HepG2 (cell line): Measurements from ENCODE around the gene ATPAF1. TPM values are rescaled to one million over a fixed set of nuclear protein-coding genes. Genes with fewer than 3 reads are reported as not detected.

Source experiments
- ARID2 ChIP-seq: sonication (generic); formaldehyde crosslinking; IDR thresholded peaks from 2 replicates; pipeline ENCODE4 v1.8.1; 2022; ENCODE audit warnings: mild to moderate bottlenecking, missing genetic modification reagents, borderline replicate concordance
- ARID4A ChIP-seq: sonication (generic); formaldehyde crosslinking; IDR thresholded peaks from 2 replicates; pipeline ENCODE4 v1.5.0; 2020; ENCODE audit warnings: mild to moderate bottlenecking, missing genetic modification reagents, borderline replicate concordance
- CHD4 ChIP-seq: fragments of 200-600 bp; sonication (generic); IDR thresholded peaks from 2 replicates; pipeline ENCODE4 v1.7.0; 2017; ENCODE audit warnings: mild to moderate bottlenecking, low read length, borderline replicate concordance
- CREB3 ChIP-seq: sonication (generic); formaldehyde crosslinking; IDR thresholded peaks from 2 replicates; pipeline ENCODE4 v1.5.0; 2020; ENCODE audit warnings: missing genetic modification reagents
- DNMT1 ChIP-seq: sonication (generic); formaldehyde crosslinking; IDR thresholded peaks from 2 replicates; pipeline ENCODE4 v1.5.1; 2020; ENCODE audit warnings: mild to moderate bottlenecking, missing genetic modification reagents
- ELF4 ChIP-seq: sonication (generic); formaldehyde crosslinking; IDR thresholded peaks from 2 replicates; pipeline ENCODE4 v1.5.0; 2020; ENCODE audit warnings: missing genetic modification reagents, mild to moderate bottlenecking, moderate library complexity, borderline replicate concordance
- HINFP ChIP-seq: sonication (generic); formaldehyde crosslinking; IDR thresholded peaks from 2 replicates; pipeline ENCODE4 v1.4.0; 2020; ENCODE audit warnings: low read depth, mild to moderate bottlenecking, missing genetic modification reagents
- LCORL ChIP-seq, 2 experiments: fragments of 450-650 bp in 1 of 2; sonication (generic) in 1 of 2; formaldehyde crosslinking in 1 of 2; IDR thresholded peaks; 2 replicates each; pipeline versions ENCODE4 v1.5.0 to v1.6.1; 2017 to 2020; ENCODE audit warnings: antibody characterized with exemption in 1 of 2, missing genetic modification reagents in 1 of 2
- NR3C1 ChIP-seq: sonication (generic); formaldehyde crosslinking; IDR thresholded peaks from 2 replicates; pipeline ENCODE4 v1.4.0; 2020; ENCODE audit warnings: missing genetic modification reagents
- PRMT3 ChIP-seq: sonication (generic); formaldehyde crosslinking; IDR thresholded peaks from 2 replicates; pipeline ENCODE4 v1.8.1; 2022; ENCODE audit warnings: low read depth, mild to moderate bottlenecking, moderate library complexity, missing genetic modification reagents, borderline replicate concordance
- RBM39 ChIP-seq: fragments of 200-400 bp; formaldehyde crosslinking; IDR thresholded peaks from one replicate; pipeline ENCODE4 v1.6.1; 2018; ENCODE audit warnings: antibody characterized with exemption, mild to moderate bottlenecking, low read depth, low read length; ENCODE audit not compliant: poor library complexity, severe bottlenecking
- SKI ChIP-seq: fragments of 450-650 bp; IDR thresholded peaks from one replicate; pipeline ENCODE4 v1.6.1; 2018; ENCODE audit warnings: mild to moderate bottlenecking; ENCODE audit not compliant: partially characterized antibody
- ZFP36L2 ChIP-seq: sonication (generic); formaldehyde crosslinking; IDR thresholded peaks from 2 replicates; pipeline ENCODE4 v1.4.0; 2020; ENCODE audit warnings: missing genetic modification reagents
- ZFX ChIP-seq: sonication (generic); formaldehyde crosslinking; IDR thresholded peaks from 2 replicates; pipeline ENCODE4 v1.4.0; 2020; ENCODE audit warnings: mild to moderate bottlenecking, low read depth, missing genetic modification reagents, moderate library complexity
- ZNF205 ChIP-seq: IDR thresholded peaks from 2 replicates; pipeline ENCODE4 v1.6.1; 2018; ENCODE audit warnings: missing biosample characterization, missing genetic modification reagents
- ZNF275 ChIP-seq: sonication (generic); formaldehyde crosslinking; IDR thresholded peaks from 2 replicates; pipeline ENCODE4 v1.8.0; 2022; ENCODE audit warnings: missing genetic modification reagents, mild to moderate bottlenecking, inconsistent platforms, borderline replicate concordance
- ZNF570 ChIP-seq: sonication (generic); formaldehyde crosslinking; IDR thresholded peaks from 2 replicates; pipeline ENCODE4 v1.4.0; 2020; ENCODE audit warnings: mild to moderate bottlenecking, missing genetic modification reagents, borderline replicate concordance
- ZNF576 ChIP-seq: sonication (generic); formaldehyde crosslinking; IDR thresholded peaks from 2 replicates; pipeline ENCODE4 v1.4.0; 2020; ENCODE audit warnings: mild to moderate bottlenecking, missing genetic modification reagents
- ZNF768 ChIP-seq: sonication (generic); formaldehyde crosslinking; IDR thresholded peaks from 2 replicates; pipeline ENCODE4 v1.4.0; 2020; ENCODE audit warnings: missing genetic modification reagents
- ZNF879 ChIP-seq: sonication (generic); formaldehyde crosslinking; IDR thresholded peaks from 2 replicates; pipeline ENCODE4 v1.8.1; 2023; ENCODE audit warnings: missing genetic modification reagents
- ZSCAN22 ChIP-seq: sonication (generic); formaldehyde crosslinking; IDR thresholded peaks from 2 replicates; pipeline ENCODE4 v1.4.0; 2020; ENCODE audit warnings: mild to moderate bottlenecking, missing genetic modification reagents
- polyA plus RNA-seq, 8 experiments: library from polyadenylated mRNA; depleted of rRNA in 3 of 8; stranded (reverse) in 7 of 8; unstranded in 1 of 8; fragments of >200 nt; fragmentation: Illumina TruSeq in 4 of 8; extraction: Trizol in 4 of 8; gene quantifications; 2 replicates each; pipeline versions ENCODE4 v1.2.1 to v1.2.3, GENCODE V29; 2011 to 2016; ENCODE audit warnings: low read depth in 4 of 8, missing spikeins in 1 of 8, mixed read lengths in 1 of 8; ENCODE audit not compliant: insufficient read depth in 1 of 8
- total RNA-seq, 5 experiments: library from RNA; depleted of rRNA; stranded (reverse); fragments of >200 nt; fragmentation: Illumina TruSeq; extraction: Trizol; gene quantifications; 2 replicates each; pipeline ENCODE4 v1.2.3, GENCODE V29; 2016; ENCODE audit warnings: low read depth in 1 of 5

Gene ATPAF1
- total and polyA plus RNA-seq, 2 of the 13 experiments (the other 11 are each of a cell fraction or from before 2014, with no cell fraction given): 66.6 to 76.7 TPM

GRCh38 chr1:46603858-46604549 is 64.2 kb downstream of the ATPAF1 start, which contains the start of gene MKNK1 (continued):
- TF ChIP-seq ARID4A: peak; percentile 91
- 0 out of 2 replicates have a peak, but pooled peaks have one; percentile 41 for TF ChIP-seq ZNF205 (CRISPR knock-in tag)
- TF ChIP-seq ARID2 (CRISPR knock-in tag): no peak
- no peak for TF ChIP-seq LCORL (IDR thresholded peaks at IDR 0.05)
- peak; percentile 75; the same call in 1 of the 2 replicates for TF ChIP-seq LCORL (CRISPR knock-in tag; IDR thresholded peaks at IDR 0.05)
- TF ChIP-seq ZNF570 (CRISPR knock-in tag): no peak
- TF ChIP-seq HINFP: 0 out of 2 replicates have a peak, but pooled peaks have one; percentile 52
- TF ChIP-seq ELF4: peak; percentile 88; the same call in 1 of the 2 replicates
- no peak for TF ChIP-seq NR3C1
- no peak for TF ChIP-seq RBM39
- no peak for TF ChIP-seq ZFP36L2 (CRISPR knock-in tag)
- TF ChIP-seq PRMT3: no peak
- TF ChIP-seq DNMT1 (CRISPR knock-in tag): peak; percentile 47; the same call in 1 of the 2 replicates
- no peak for TF ChIP-seq CREB3 (CRISPR knock-in tag)
- TF ChIP-seq ZSCAN22 (CRISPR knock-in tag): no peak
- no peak for TF ChIP-seq ZNF576 (CRISPR knock-in tag)
- peak; percentile 42 for TF ChIP-seq ZFX (CRISPR knock-in tag)
- peak; percentile 70; the same call in 1 of the 2 replicates for TF ChIP-seq ZNF768 (CRISPR knock-in tag)
- peak; percentile 65; the same call in 1 of the 2 replicates for TF ChIP-seq ZNF275 (CRISPR knock-in tag)
- no peak for TF ChIP-seq ZNF879 (CRISPR knock-in tag)
- no peak for TF ChIP-seq CHD4
- no peak for TF ChIP-seq SKI
